Colonic mucosa (tissue), 4 donors: ENCODE measurements around the gene CNTN4. TPM values are rescaled to one million over a fixed set of nuclear protein-coding genes. Genes with fewer than 3 reads are reported as not detected.

Source experiments
- DNase-seq: peaks from one replicate; pipeline ENCODE4 v3.0.0-alpha.2; 2020
- H3K27ac ChIP-seq: fragments of 200-600 bp; one replicate; pipeline ENCODE4 v1.8.0; 2021
- H3K27me3 ChIP-seq: fragments of 200-600 bp; one replicate; pipeline ENCODE4 v1.8.0; 2021
- H3K36me3 ChIP-seq: fragments of 200-600 bp; one replicate; pipeline ENCODE4 v1.8.0; 2021
- H3K4me1 ChIP-seq: fragments of 200-600 bp; one replicate; pipeline ENCODE4 v1.8.0; 2021; ENCODE audit warnings: mild to moderate bottlenecking
- H3K4me3 ChIP-seq: fragments of 200-600 bp; one replicate; pipeline ENCODE4 v1.8.0; 2021
- H3K9ac ChIP-seq, 2 donors: one replicate each; pipeline ENCODE4 v1.7.0; 2013; ENCODE audit warnings: control low read depth in 2 of 2, low read depth in 2 of 2, low read length in 2 of 2
- H3K9me3 ChIP-seq: fragments of 200-600 bp; one replicate; pipeline ENCODE4 v1.8.0; 2021
- intact Hi-C: fragments of 100-400 bp; cut with DNase I; formaldehyde crosslinking; loops from one replicate; pipeline ENCODE4 v1.14.1; 2022
- total RNA-seq, 2 donors: library from RNA; stranded (reverse); fragmentation: NEBNext Ultra II Directional in 1 of 2; extraction: Animal tissue kit (Norgen Biotek cat#: 25700) in 1 of 2; gene quantifications; one replicate each; pipeline ENCODE4 v1.2.1, GENCODE V29; 2021
- TF ChIP-seq, protein P1 (sequence below): fragments of 200-600 bp; IDR thresholded peaks from one replicate; pipeline ENCODE4 v1.8.0; 2022; ENCODE audit warnings: antibody characterized with exemption, mild to moderate bottlenecking
- donor health status: healthy.
- donor health status: DM: no; HTN: no; CAD: no.
- donor health status: DM: no; HTN: no; CAD: no.

The CNTN4 gene
- total RNA-seq, 2 donors from 2014 or later, result 8.2 to 19.1 TPM

DNA sequence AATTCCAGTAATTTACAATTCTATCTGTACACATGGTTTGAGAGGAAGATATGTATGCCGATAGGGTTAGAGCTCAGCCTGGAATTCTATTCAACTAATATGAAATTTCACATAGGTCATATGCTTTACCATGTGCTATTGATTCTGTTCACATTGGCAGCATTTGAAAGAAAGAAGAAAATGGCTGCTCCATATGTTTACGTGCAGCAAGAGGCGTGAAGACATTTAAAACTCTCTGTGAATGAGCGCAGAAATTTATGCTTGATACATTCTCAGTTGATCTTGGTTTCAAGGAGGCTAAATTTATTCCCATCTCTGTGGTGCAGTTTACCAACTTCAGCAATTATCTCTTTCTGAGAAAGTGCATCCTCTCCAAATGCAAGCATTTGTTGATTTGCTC is 478.9 kb downstream of the CNTN4 start:
- H3K36me3 ChIP-seq, result no peaks in the 10 kb centered on the region
- no peak overlapping the region for H3K9ac ChIP-seq
- H3K4me3 ChIP-seq, result no peak overlapping the region
- intact Hi-C loops, result no loop called here
- TF ChIP-seq, protein P1, sequence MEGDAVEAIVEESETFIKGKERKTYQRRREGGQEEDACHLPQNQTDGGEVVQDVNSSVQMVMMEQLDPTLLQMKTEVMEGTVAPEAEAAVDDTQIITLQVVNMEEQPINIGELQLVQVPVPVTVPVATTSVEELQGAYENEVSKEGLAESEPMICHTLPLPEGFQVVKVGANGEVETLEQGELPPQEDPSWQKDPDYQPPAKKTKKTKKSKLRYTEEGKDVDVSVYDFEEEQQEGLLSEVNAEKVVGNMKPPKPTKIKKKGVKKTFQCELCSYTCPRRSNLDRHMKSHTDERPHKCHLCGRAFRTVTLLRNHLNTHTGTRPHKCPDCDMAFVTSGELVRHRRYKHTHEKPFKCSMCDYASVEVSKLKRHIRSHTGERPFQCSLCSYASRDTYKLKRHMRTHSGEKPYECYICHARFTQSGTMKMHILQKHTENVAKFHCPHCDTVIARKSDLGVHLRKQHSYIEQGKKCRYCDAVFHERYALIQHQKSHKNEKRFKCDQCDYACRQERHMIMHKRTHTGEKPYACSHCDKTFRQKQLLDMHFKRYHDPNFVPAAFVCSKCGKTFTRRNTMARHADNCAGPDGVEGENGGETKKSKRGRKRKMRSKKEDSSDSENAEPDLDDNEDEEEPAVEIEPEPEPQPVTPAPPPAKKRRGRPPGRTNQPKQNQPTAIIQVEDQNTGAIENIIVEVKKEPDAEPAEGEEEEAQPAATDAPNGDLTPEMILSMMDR, result no peak
- no peaks in the 10 kb centered on the region for H3K27me3 ChIP-seq
- H3K9me3 ChIP-seq, result no peaks in the 10 kb centered on the region
- DNase-seq, result no peak
- no peak overlapping the region for H3K27ac ChIP-seq
- H3K4me1 ChIP-seq, result no peaks in the 10 kb centered on the region

DNA sequence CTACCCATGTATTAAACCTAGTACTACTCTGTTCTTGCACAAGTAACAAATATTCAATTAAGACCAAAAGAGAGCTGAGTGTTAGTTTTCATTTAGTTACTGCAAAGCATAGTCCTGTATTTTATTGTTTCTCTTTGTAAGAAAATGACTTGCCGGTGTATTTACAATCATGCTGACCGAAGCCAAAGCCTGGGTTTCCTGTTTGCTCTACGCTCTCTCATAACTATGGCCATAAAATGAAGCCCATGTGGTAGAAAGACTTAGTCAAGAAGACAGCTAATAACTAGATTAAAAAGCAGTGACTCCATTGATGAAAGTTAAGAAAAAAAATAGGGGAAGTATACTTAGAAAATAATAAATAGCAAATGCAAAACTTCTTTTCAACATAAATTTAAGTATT is 479.9 kb downstream of the CNTN4 start:
- no peak overlapping the region for H3K4me3 ChIP-seq
- H3K27me3 ChIP-seq, result no peaks in the 10 kb centered on the region
- no peak overlapping the region for H3K27ac ChIP-seq
- intact Hi-C loops, result no loop called here
- H3K9me3 ChIP-seq, result no peaks in the 10 kb centered on the region
- no peak overlapping the region for H3K9ac ChIP-seq
- DNase-seq, result no peak
- no peaks in the 10 kb centered on the region for H3K4me1 ChIP-seq
- no peaks in the 10 kb centered on the region for H3K36me3 ChIP-seq
- TF ChIP-seq, protein P1, result no peak

DNA sequence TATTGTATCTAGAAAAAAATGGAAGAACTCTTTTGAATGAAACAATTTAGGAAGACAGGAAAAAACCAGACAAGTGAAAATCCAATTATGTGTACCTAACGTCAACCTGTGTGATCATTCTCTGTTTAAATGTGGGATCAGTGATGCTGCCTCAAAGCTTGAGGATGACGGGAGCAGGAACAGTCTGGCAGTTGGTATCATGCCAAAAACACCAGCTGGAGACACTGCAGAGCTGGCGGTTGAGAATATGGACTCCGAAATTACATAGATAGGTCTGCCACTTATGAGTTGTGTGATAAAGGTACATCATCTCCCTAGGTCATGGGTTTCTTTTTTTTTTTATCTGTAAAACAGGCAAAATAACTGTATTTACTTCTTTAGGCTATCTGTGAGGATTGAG is 480.5 kb downstream of the CNTN4 start:
- H3K4me1 ChIP-seq, result no peaks in the 10 kb centered on the region
- intact Hi-C loops, result no loop called here
- TF ChIP-seq, protein P1, result no peak
- no peaks in the 10 kb centered on the region for H3K9me3 ChIP-seq
- no peak overlapping the region for H3K4me3 ChIP-seq
- H3K9ac ChIP-seq, result no peak overlapping the region
- no peaks in the 10 kb centered on the region for H3K27me3 ChIP-seq
- H3K27ac ChIP-seq, result no peak overlapping the region
- H3K36me3 ChIP-seq, result no peaks in the 10 kb centered on the region
- DNase-seq, result peak; percentile 27

DNA sequence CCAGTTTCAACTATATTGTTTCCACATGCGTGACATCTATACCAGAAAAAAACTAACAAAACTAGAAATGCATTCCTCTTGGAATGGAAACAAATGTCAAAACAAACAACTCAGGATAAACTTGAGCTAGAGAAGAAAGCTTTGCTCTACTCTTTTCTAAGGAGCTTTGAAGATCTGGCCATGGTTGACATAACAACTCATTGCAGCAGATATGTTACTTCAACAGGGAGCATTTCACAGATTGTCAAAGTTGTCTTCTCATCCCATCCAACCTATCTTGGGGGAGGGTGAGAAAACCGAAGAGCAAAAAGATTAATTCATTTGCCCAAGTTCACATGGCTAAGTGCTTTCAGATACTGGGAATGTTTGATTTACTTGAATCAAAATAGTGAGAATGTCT is 484.4 kb downstream of the CNTN4 start:
- no peak for DNase-seq
- Histone ChIP-seq H3K36me3 (no peaks in the 10 kb centered on the region), H3K27me3 (no peaks in the 10 kb centered on the region), H3K27ac (no peak overlapping the region), H3K4me1 (no peaks in the 10 kb centered on the region), H3K9ac (no peak overlapping the region), H3K4me3 (no peak overlapping the region), H3K9me3 (no peaks in the 10 kb centered on the region)
- intact Hi-C loops, result no loop called here
- TF ChIP-seq, protein P1, result no peak

DNA sequence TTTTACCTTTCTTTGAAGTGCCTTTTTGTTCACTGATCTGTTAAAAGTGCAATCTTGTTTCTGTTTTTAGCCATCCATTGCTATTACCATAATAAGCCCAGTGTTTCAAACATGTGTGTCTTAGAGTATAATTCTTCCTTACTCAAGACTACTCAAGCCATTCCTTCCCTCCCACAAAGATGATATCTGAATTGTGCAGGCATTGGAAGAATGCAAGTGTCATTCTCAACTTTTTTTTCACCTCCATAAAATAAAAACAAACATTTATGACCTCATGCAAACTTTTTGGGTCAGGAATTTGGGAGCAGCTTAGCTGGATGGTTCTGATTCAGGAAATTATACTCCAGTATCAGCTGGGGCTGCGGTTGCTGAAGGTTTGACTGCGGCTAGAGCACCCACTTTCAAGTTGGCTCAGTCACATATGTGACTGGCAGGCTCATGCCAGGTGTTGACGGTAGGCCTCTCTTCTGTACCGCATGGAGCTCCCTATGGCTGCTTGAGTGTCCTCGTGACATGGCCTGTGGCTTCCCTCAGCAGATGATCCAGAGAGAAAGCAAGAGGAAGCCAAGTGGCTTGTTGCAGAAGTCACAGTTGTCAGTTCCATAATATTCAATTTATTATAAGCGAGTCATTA is 490.8 kb downstream of the CNTN4 start:
- intact Hi-C loops, result no loop called here
- no peaks in the 10 kb centered on the region for H3K27me3 ChIP-seq
- H3K4me1 ChIP-seq, result no peaks in the 10 kb centered on the region
- no peaks in the 10 kb centered on the region for H3K36me3 ChIP-seq
- H3K27ac ChIP-seq, result no peak overlapping the region
- no peak overlapping the region for H3K9ac ChIP-seq
- H3K9me3 ChIP-seq, result no peaks in the 10 kb centered on the region
- no peak overlapping the region for H3K4me3 ChIP-seq
- DNase-seq, result no peak
- TF ChIP-seq, protein P1, result no peak
